Loucy (cell line): ENCODE measurements around the gene NOD2.

ENCODE experiments used
- H2AFZ ChIP-seq: fragments of 200-600 bp; sonication (generic); 2 replicates; pipeline ENCODE4 v1.6.0; 2016; ENCODE audit warnings: antibody characterized with exemption, mild to moderate bottlenecking, low read length, moderate library complexity
- H3F3A ChIP-seq: fragments of 200-600 bp; 2 replicates; pipeline ENCODE4 v1.6.0; 2016; ENCODE audit warnings: antibody characterized with exemption, low read depth, mild to moderate bottlenecking
- H3K27me3 ChIP-seq: fragments of 200-600 bp; sonication (generic); 2 replicates; pipeline ENCODE4 v1.6.1; 2014; ENCODE audit warnings: low read length, mild to moderate bottlenecking; ENCODE audit not compliant: insufficient read depth, poor library complexity, severe bottlenecking
- H3K36me3 ChIP-seq: fragments of 200-600 bp; sonication (generic); 2 replicates; pipeline ENCODE4 v1.6.1; 2016; ENCODE audit warnings: low read length; ENCODE audit not compliant: insufficient read depth
- H3K4me1 ChIP-seq: fragments of 200-600 bp; sonication (generic); 2 replicates; pipeline ENCODE4 v1.5.1; 2014; ENCODE audit warnings: low read length, mild to moderate bottlenecking; ENCODE audit not compliant: insufficient read depth, poor library complexity, severe bottlenecking
- H3K4me2 ChIP-seq: fragments of 200-600 bp; sonication (generic); 2 replicates; pipeline ENCODE4 v1.6.0; 2014; ENCODE audit warnings: antibody characterized with exemption, low read length, low read depth, mild to moderate bottlenecking; ENCODE audit not compliant: poor library complexity, severe bottlenecking
- H3K4me3 ChIP-seq: fragments of 200-600 bp; sonication (generic); 2 replicates; pipeline ENCODE4 v1.5.1; 2014; ENCODE audit warnings: low read length, mild to moderate bottlenecking, mixed read lengths; ENCODE audit not compliant: poor library complexity, severe bottlenecking
- H3K79me2 ChIP-seq: fragments of 200-600 bp; sonication (generic); 2 replicates; pipeline ENCODE4 v1.6.1; 2014; ENCODE audit warnings: low read length; ENCODE audit not compliant: insufficient read depth
- H3K9ac ChIP-seq: fragments of 200-600 bp; sonication (generic); 2 replicates; pipeline ENCODE4 v1.6.0; 2014; ENCODE audit warnings: mild to moderate bottlenecking, low read depth, low read length, moderate library complexity; ENCODE audit not compliant: poor library complexity, severe bottlenecking
- H3K9me2 ChIP-seq: fragments of 200-600 bp; sonication (generic); replicated peaks from 2 replicates; pipeline ENCODE4 v1.6.1; 2016; ENCODE audit warnings: low read depth, low read length, mixed read lengths
- H3K9me3 ChIP-seq: fragments of 200-600 bp; sonication (generic); 2 replicates; pipeline ENCODE4 v1.6.1; 2014; ENCODE audit warnings: mild to moderate bottlenecking, antibody characterized with exemption, low read length, low read depth; ENCODE audit not compliant: insufficient read depth
- H4K20me1 ChIP-seq: fragments of 200-600 bp; sonication (generic); 2 replicates; pipeline ENCODE4 v1.6.0; 2014; ENCODE audit warnings: antibody characterized with exemption, low read length, mild to moderate bottlenecking; ENCODE audit not compliant: insufficient read depth, poor library complexity, severe bottlenecking
- EZH2phosphoT487 ChIP-seq: fragments of 200-600 bp; IDR thresholded peaks from 2 replicates; pipeline ENCODE4 v1.6.1; 2018; ENCODE audit warnings: antibody characterized with exemption, mild to moderate bottlenecking, moderate library complexity, borderline replicate concordance
- TF ChIP-seq, protein P1 (sequence below): fragments of 200-600 bp; sonication (generic); conservative IDR thresholded peaks from 2 replicates; pipeline ENCODE4 v1.5.1; 2014; ENCODE audit warnings: mild to moderate bottlenecking, antibody characterized with exemption, low read length

NOD2 gene

DNA sequence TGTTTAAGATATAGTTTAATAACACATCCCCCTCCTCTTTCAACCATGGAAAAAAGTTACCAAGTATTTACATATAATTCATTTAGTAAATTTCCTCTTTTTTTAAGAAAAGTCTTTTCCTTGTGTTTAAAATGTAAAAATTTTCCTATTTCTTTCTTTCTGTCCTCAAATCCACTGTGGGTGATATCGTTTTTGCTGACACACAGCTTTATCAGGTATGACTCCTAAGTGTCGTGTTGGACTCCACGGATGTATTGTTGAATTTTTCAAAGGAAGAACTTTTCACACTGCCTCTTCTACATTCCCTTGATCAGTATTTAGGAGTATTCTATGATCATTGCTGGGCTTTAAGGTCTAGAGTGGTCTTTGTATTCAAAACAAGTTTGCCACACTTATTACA, 81.6 kb downstream of the NOD2 start:
- Histone ChIP-seq H3K4me3 (no peak overlapping the region), H3K9me2 (no peaks in the 10 kb centered on the region), H3K4me1 (no peaks in the 10 kb centered on the region), H2AFZ (no peak overlapping the region), H3K4me2 (no peak overlapping the region), H3F3A (no peaks in the 10 kb centered on the region), H3K27me3 (no peaks in the 10 kb centered on the region), H4K20me1 (peaks cover 5% of the 10 kb centered on the region), H3K79me2 (peaks cover 26% of the 10 kb centered on the region), H3K36me3 (peaks cover 38% of the 10 kb centered on the region), H3K9me3 (no peaks in the 10 kb centered on the region), H3K9ac (no peak overlapping the region)
- no peak for TF ChIP-seq EZH2phosphoT487
- TF ChIP-seq, protein P1, sequence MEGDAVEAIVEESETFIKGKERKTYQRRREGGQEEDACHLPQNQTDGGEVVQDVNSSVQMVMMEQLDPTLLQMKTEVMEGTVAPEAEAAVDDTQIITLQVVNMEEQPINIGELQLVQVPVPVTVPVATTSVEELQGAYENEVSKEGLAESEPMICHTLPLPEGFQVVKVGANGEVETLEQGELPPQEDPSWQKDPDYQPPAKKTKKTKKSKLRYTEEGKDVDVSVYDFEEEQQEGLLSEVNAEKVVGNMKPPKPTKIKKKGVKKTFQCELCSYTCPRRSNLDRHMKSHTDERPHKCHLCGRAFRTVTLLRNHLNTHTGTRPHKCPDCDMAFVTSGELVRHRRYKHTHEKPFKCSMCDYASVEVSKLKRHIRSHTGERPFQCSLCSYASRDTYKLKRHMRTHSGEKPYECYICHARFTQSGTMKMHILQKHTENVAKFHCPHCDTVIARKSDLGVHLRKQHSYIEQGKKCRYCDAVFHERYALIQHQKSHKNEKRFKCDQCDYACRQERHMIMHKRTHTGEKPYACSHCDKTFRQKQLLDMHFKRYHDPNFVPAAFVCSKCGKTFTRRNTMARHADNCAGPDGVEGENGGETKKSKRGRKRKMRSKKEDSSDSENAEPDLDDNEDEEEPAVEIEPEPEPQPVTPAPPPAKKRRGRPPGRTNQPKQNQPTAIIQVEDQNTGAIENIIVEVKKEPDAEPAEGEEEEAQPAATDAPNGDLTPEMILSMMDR: no peak

DNA sequence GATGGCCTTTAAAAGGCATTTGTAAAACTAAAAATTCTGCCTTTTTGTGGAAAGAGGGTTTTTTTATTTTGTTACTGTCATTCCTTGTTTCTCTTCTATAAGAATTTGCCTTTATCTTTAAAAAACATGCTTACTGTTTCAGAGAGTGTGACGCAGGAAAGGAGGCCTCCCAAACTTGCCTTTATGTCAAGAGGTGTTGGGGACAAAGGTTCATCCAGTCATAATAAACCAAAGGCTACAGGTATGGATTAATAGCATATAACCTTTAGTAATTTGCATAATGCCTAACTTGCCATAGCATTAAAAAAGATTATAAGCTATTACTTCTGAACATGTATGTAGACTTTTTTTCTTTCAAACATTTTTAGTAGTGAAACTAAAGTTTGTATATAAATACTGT, 82.6 kb downstream of the NOD2 start:
- Histone ChIP-seq H3K36me3 (peaks cover 43% of the 10 kb centered on the region), H2AFZ (no peak overlapping the region), H3K79me2 (peaks cover 21% of the 10 kb centered on the region), H3K9me2 (no peaks in the 10 kb centered on the region), H4K20me1 (peaks cover 5% of the 10 kb centered on the region), H3F3A (no peaks in the 10 kb centered on the region), H3K9me3 (no peaks in the 10 kb centered on the region), H3K27me3 (no peaks in the 10 kb centered on the region), H3K4me2 (no peak overlapping the region), H3K4me3 (no peak overlapping the region), H3K9ac (no peak overlapping the region), H3K4me1 (no peaks in the 10 kb centered on the region)
- TF ChIP-seq, protein P1: no peak
- no peak for TF ChIP-seq EZH2phosphoT487

DNA sequence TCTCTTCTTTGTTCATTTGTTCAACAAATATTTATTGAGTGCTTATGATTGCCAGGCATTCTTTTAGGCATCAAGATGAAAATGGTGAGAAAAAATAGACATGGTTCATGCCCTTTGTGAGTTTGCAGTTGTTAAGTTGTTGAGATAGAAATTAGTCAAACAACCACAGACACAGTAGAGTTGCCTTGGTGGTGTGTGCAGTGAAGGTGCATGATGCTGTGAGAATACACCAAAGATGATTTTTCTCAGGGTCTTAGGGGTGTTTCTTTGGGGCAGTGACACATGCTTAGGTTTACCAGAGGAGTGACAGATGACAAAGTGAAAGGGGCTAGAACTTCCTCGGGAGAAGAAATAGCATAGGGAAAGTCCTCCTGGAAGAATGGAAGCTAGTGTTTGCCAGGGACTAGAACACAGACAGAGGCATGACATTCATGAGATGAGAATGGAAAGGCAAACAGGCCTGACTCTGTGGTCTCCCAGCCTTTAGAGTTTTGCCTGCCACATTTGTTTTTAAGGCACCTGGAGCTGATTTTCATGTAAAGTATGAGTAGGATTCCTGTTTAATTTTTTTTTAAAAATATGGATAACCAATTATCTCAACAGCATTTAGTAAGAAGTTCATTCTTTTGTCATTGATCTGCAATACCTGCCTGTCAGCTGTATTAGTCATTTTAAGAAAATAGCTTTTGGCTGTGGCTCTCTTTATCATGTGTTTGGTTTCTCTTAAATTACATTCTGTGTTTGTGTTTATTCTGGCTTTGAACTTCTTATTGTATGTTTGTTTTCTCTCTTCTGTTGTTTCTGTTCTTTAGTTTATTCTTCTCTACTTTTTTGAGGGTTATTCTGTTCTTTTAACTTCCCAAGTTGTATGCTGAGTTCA, 85.1 kb downstream of the NOD2 start:
- no peaks in the 10 kb centered on the region for H3K9me2 ChIP-seq
- peaks cover 11% of the 10 kb centered on the region; the same call in 1 of the 2 replicates for H3K79me2 ChIP-seq
- H3K4me2 ChIP-seq: no peak overlapping the region
- TF ChIP-seq, protein P1: no peak
- no peak for TF ChIP-seq EZH2phosphoT487
- no peak overlapping the region for H3K9ac ChIP-seq
- peaks cover 61% of the 10 kb centered on the region; the same call in 1 of the 2 replicates for H3K36me3 ChIP-seq
- H3F3A ChIP-seq: no peaks in the 10 kb centered on the region
- no peak overlapping the region for H3K4me3 ChIP-seq
- H2AFZ ChIP-seq: no peak overlapping the region
- H3K4me1 ChIP-seq: no peaks in the 10 kb centered on the region
- no peaks in the 10 kb centered on the region for H3K27me3 ChIP-seq
- H3K9me3 ChIP-seq: no peaks in the 10 kb centered on the region
- peaks cover under 1% of the 10 kb centered on the region for H4K20me1 ChIP-seq
